HepG2 (cell line): Measurements from ENCODE around the gene PET100. TPM values are rescaled to one million over a fixed set of nuclear protein-coding genes. Genes with fewer than 3 reads are reported as not detected.
A peak's percentile ranks its signal among the peaks of the same experiment; 100 is the strongest.

Experiments
- GZF1 ChIP-seq: sonication (generic); formaldehyde crosslinking; IDR thresholded peaks from 2 replicates; pipeline ENCODE4 v1.5.1; 2020; ENCODE audit warnings: mild to moderate bottlenecking, missing genetic modification reagents
- PATZ1 ChIP-seq: sonication (generic); formaldehyde crosslinking; IDR thresholded peaks from 2 replicates; pipeline ENCODE4 v1.4.0; 2020; ENCODE audit warnings: missing genetic modification reagents
- PBX3 ChIP-seq: sonication (generic); formaldehyde crosslinking; IDR thresholded peaks from 2 replicates; pipeline ENCODE4 v1.8.1; 2023; ENCODE audit warnings: missing genetic modification reagents, inconsistent platforms, borderline replicate concordance
- PRMT3 ChIP-seq: sonication (generic); formaldehyde crosslinking; IDR thresholded peaks from 2 replicates; pipeline ENCODE4 v1.8.1; 2022; ENCODE audit warnings: low read depth, mild to moderate bottlenecking, moderate library complexity, missing genetic modification reagents, borderline replicate concordance
- RCOR2 ChIP-seq: IDR thresholded peaks from 2 replicates; pipeline ENCODE4 v1.6.1; 2016; ENCODE audit warnings: missing biosample characterization, missing genetic modification reagents
- SIX4 ChIP-seq: sonication (generic); formaldehyde crosslinking; IDR thresholded peaks from 2 replicates; pipeline ENCODE4 v1.4.0; 2020; ENCODE audit warnings: missing genetic modification reagents
- TBX2 ChIP-seq: sonication (generic); formaldehyde crosslinking; IDR thresholded peaks from 2 replicates; pipeline ENCODE4 v1.5.0; 2020; ENCODE audit warnings: missing genetic modification reagents, mild to moderate bottlenecking, borderline replicate concordance
- TGIF2 ChIP-seq: IDR thresholded peaks from 2 replicates; pipeline ENCODE4 v1.6.1; 2016; ENCODE audit warnings: control low read depth, missing compliant biosample characterization
- U2AF1 ChIP-seq: fragments of 200-400 bp; formaldehyde crosslinking; optimal IDR thresholded peaks from 2 replicates; pipeline ENCODE3; 2017; ENCODE audit warnings: mild to moderate bottlenecking, low read depth, low read length
- ZBTB26 ChIP-seq: IDR thresholded peaks from 2 replicates; pipeline ENCODE4 v1.6.1; 2016; ENCODE audit warnings: missing compliant biosample characterization, missing genetic modification reagents, borderline replicate concordance
- ZBTB7B ChIP-seq: sonication (generic); formaldehyde crosslinking; IDR thresholded peaks from 2 replicates; pipeline ENCODE4 v1.4.0; 2020; ENCODE audit warnings: missing genetic modification reagents
- ZC3H4 ChIP-seq: sonication (generic); formaldehyde crosslinking; IDR thresholded peaks from 2 replicates; pipeline ENCODE4 v1.4.0; 2020; ENCODE audit warnings: missing genetic modification reagents, borderline replicate concordance
- ZNF234 ChIP-seq: sonication (generic); formaldehyde crosslinking; conservative IDR thresholded peaks from 2 replicates; pipeline ENCODE4 v1.5.1; 2020; ENCODE audit warnings: mild to moderate bottlenecking, missing genetic modification reagents
- ZNF33B ChIP-seq: sonication (generic); formaldehyde crosslinking; IDR thresholded peaks from 2 replicates; pipeline ENCODE4 v1.5.1; 2020; ENCODE audit warnings: mild to moderate bottlenecking, missing genetic modification reagents
- ZNF570 ChIP-seq: sonication (generic); formaldehyde crosslinking; IDR thresholded peaks from 2 replicates; pipeline ENCODE4 v1.4.0; 2020; ENCODE audit warnings: mild to moderate bottlenecking, missing genetic modification reagents, borderline replicate concordance
- ZNF609 ChIP-seq: sonication (generic); formaldehyde crosslinking; IDR thresholded peaks from 2 replicates; pipeline ENCODE4 v1.4.0; 2020; ENCODE audit warnings: mild to moderate bottlenecking, missing genetic modification reagents, borderline replicate concordance
- ZNF703 ChIP-seq: sonication (generic); formaldehyde crosslinking; IDR thresholded peaks from 2 replicates; pipeline ENCODE4 v1.5.1; 2020; ENCODE audit warnings: missing genetic modification reagents, mild to moderate bottlenecking, moderate library complexity, borderline replicate concordance
- ZNF83 ChIP-seq: sonication (generic); formaldehyde crosslinking; IDR thresholded peaks from 2 replicates; pipeline ENCODE4 v1.4.0; 2020; ENCODE audit warnings: missing genetic modification reagents, mild to moderate bottlenecking, borderline replicate concordance
- ZSCAN30 ChIP-seq: sonication (generic); formaldehyde crosslinking; IDR thresholded peaks from 2 replicates; pipeline ENCODE4 v1.5.0; 2020; ENCODE audit warnings: mild to moderate bottlenecking, missing genetic modification reagents
- polyA plus RNA-seq, 8 experiments: library from polyadenylated mRNA; depleted of rRNA in 3 of 8; stranded (reverse) in 7 of 8; unstranded in 1 of 8; fragments of >200 nt; fragmentation: Illumina TruSeq in 4 of 8; extraction: Trizol in 4 of 8; gene quantifications; 2 replicates each; pipeline versions ENCODE4 v1.2.1 to v1.2.3, GENCODE V29; 2011 to 2016; ENCODE audit warnings: low read depth in 4 of 8, missing spikeins in 1 of 8, mixed read lengths in 1 of 8; ENCODE audit not compliant: insufficient read depth in 1 of 8
- total RNA-seq, 5 experiments: library from RNA; depleted of rRNA; stranded (reverse); fragments of >200 nt; fragmentation: Illumina TruSeq; extraction: Trizol; gene quantifications; 2 replicates each; pipeline ENCODE4 v1.2.3, GENCODE V29; 2016; ENCODE audit warnings: low read depth in 1 of 5

Gene PET100
- total and polyA plus RNA-seq, 2 of the 13 experiments (the other 11 are each of a cell fraction or from before 2014, with no cell fraction given), result 22.3 to 66.5 TPM

GRCh38 chr19:7652061-7652641 is 22.6 kb downstream of the PET100 start (continued):
- peak; percentile 92 for TF ChIP-seq ZNF609
- TF ChIP-seq GZF1 (CRISPR knock-in tag), result peak; percentile 64; the same call in 1 of the 2 replicates
- TF ChIP-seq ZSCAN30 (CRISPR knock-in tag), result no peak
- TF ChIP-seq ZNF83 (CRISPR knock-in tag), result no peak
- TF ChIP-seq PRMT3 (CRISPR knock-in tag), result no peak
- TF ChIP-seq ZNF234 (CRISPR knock-in tag), result no peak
- 0 out of 2 replicates have a peak, but pooled peaks have one; percentile 41 for TF ChIP-seq ZBTB26
- TF ChIP-seq RCOR2, result peak; percentile 65; the same call in 1 of the 2 replicates
- no peak for TF ChIP-seq U2AF1
- no peak for TF ChIP-seq ZC3H4 (CRISPR knock-in tag)
- no peak for TF ChIP-seq PBX3
- TF ChIP-seq PATZ1, result peak; percentile 74
- peak; percentile 72; the same call in 1 of the 2 replicates for TF ChIP-seq ZBTB7B (CRISPR knock-in tag)
- no peak for TF ChIP-seq ZNF33B (CRISPR knock-in tag)
- TF ChIP-seq ZNF703 (CRISPR knock-in tag), result 0 out of 2 replicates have a peak, but pooled peaks have one; percentile 35
- TF ChIP-seq TBX2 (CRISPR knock-in tag), result peak; percentile 98
- no peak for TF ChIP-seq ZNF570 (CRISPR knock-in tag)
- no peak for TF ChIP-seq TGIF2
- TF ChIP-seq SIX4 (CRISPR knock-in tag), result peak; percentile 99
